Activated CD4-positive, alpha-beta T cell treated with anti-CD3 and anti-CD28 coated beads for 24 hours (primary cell): Measurements from ENCODE around the gene DZIP3.
A peak's percentile ranks its signal among the peaks of the same experiment; 100 is the strongest.
"Not testable (repeated sequence)": the region's sequence is repeated elsewhere in the genome, so short reads cannot be mapped to it uniquely, and the experiment has no call there.

Experiments used
- DNase-seq, 2 donors: peaks; one replicate each; pipeline ENCODE4 v3.0.0-alpha.2; 2020; ENCODE audit warnings: low read depth in 2 of 2

DZIP3 gene

DNA sequence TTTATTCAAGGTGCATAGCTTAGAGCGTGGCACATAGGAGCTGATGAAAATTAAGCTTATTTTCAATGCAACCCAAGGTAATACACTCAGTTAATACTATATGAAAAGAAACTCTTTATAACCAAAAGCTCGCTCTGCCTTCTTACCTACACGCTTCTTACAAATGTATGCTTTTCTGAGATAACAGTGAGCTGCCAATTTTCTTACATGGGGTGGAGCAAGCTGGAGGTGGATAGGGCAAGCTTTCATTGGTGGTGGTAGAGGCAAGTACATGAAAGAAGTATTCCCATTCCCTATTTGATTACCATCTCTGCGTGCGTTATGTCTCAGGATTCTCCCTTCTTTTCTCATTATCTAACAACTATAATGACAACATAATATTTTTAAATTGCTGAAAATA, 8.9 kb downstream of the DZIP3 start:
- no peak for DNase-seq

DNA sequence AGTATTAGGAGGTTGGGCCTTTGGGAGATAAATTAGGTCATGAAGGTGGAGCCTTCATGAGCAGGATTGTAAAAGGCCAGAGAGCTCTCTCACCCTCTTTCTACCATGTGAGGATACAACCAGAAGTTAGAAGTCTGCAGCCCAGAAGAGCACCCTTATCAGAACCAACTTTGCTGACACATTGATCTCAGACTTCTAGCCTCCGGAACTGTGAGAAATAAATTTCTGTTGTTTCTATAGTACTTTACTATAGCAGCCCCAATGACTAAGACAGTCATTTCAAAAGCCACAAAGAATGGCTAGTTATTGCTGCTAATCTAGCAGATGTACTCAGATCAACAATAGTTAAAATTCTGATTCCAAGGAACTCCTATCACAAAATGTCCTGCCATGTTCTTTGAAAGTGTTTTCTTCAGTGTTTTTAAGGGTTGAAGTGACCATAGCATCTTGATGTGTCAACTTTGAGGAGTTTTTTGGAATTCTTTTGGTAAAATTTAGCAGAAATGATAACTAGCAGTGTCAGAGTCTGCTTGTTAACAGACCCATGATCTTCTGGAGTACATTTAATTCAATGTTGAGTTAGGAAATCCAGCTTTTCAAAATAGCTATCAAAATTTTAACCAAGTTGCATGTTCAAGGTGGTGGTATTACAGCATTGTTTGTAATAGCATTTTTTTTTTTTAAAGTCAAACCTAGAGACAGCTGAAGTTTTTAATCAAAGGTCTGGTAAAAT, 10.3 kb downstream of the DZIP3 start:
- DNase-seq = no peak

- no peak for DNase-seq
Measured at GRCh38 chr3:108602249-108602934, 12.9 kb downstream of the DZIP3 start.

DNA sequence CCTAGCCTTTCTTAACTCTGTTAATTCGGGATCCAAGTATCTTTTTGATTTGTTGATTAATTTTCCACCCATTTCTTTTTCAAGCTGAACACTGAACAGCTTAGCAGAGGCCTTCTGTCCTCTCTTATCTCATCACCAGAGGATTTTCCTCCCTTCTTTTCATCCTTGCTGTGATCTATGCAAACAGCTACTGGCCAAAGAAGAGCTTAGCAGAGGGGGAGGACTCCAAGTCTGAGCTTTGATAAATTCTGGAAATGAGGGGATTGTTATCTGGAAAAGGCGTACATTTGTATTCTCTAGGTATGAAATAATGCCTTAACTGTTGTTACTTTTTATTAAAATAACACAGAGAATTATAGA, 13.4 kb downstream of the DZIP3 start:
- DNase-seq = no peak

DNA sequence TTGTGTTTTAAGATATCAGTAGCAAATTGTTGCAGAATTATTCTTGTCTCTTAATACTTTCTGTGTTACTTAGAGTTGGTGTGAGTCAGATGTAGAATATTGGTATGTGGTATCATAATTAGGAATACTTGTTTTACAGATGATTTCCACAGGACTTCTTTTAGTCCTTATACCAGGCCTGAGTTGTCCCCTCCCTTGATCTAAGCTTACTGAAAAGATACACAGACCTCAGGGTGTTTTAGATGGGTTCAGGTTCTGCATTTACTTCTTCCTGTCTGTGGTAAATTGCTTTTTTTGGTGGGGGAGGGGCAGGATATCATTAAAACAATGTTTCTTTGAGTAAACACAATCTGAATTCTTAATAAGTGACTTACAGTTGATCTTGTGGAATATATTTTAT, 14.2 kb downstream of the DZIP3 start:
- no peak for DNase-seq

GRCh38 chr3:108605028-108605427, 15.5 kb downstream of the DZIP3 start:
- no peak for DNase-seq

GRCh38 chr3:108605491-108605890, 16.0 kb downstream of the DZIP3 start:
- no peak for DNase-seq

DNA sequence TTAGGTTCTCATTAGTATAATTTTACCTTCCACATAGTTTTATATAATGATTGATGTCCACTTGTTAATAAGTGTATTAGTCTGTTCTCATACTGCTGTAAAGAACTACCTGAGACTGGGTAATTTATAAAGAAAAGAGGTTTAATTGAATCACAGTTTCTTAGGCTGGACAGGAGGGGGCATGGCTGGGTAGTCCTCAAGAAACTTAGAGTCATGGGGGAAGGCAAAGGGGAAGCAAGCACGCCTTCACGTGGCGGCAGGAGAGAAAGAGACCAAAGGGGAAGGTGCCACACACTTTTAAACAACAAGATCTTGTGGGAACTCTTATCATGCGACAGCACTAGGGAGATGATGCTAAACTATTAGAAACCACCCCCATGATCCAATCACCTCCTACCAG, 19.2 kb downstream of the DZIP3 start:
- DNase-seq = no peak

DNA sequence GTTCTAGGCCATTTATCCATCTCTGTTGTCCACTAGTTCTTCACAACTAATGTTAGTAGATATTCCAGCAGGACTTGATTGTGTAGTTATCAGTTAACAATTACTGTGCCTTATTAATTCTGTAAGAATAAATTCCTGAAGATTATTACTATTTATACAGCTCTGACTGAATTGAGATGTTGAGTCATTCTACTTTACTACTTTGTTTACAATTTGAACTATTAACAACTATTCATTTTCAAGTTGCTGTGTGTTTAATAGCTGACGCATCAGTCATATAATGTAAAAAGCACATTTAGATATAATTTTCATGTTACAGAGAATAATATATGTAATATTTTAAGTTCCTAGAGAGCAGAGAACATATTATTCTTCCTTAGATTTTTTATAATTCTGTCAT, 21.1 kb downstream of the DZIP3 start:
- DNase-seq = no peak

GRCh38 chr3:108616090-108616489, 26.6 kb downstream of the DZIP3 start:
- not testable (repeated sequence) for DNase-seq

DNA sequence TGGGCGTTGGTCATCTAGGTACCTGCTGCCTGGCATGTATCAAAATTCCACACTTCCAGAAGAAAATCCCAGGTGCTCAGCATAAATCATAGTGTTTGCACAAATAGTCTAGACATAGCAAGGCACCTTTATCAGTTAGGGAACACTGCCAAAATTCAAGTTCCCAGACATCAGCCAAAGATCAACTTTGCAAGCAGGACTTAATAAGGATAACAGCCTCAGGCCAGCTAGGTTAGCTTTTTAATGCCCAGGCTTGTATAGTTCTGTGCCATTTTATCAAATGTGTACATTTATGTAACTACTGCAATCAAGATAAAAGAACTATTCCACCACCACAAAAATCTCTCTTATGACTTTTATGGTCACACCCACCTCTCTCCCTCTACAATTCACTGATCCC, 30.7 kb downstream of the DZIP3 start:
- no peak for DNase-seq

DNA sequence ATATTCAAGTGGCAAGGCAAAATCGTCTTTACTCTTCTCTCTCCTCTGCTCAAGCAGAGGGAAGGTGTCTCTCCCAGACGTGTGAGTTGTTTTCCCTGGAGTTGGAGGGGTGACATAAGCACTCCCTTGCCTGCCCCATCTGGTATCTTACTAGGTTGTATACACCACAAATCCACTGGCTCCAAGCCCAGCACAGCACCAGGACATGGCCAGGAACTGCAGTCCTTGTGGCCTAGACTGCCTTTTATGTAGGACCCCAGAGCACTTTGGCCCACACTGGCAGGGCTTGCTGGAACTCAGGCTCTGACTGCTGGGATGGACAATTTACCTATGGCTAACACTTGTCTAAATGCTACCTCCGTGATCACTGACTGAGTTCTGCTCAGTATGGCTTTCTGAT, 34.0 kb downstream of the DZIP3 start:
- no peak for DNase-seq

GRCh38 chr3:108629974-108630373, 40.5 kb downstream of the DZIP3 start:
- no peak for DNase-seq

DNA sequence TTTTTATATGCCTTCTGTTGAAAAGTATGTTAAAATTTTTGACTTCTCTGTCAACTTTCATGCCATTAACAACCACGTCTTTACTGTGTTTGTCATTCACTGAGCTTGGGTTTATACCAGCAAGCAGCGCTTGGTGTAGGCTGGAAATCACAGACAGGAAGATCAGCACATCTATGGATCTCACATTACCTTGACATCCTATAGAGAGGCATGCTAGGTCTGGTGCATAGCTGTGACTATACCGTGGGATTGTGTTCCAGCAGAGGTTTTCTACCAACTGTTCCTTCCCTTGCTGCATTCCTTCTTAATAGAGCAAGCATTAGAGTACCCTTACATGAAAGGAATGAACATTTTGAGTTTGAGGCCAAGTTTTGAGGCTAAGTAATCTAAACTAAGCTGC, 53.0 kb downstream of the DZIP3 start:
- no peak for DNase-seq

DNA sequence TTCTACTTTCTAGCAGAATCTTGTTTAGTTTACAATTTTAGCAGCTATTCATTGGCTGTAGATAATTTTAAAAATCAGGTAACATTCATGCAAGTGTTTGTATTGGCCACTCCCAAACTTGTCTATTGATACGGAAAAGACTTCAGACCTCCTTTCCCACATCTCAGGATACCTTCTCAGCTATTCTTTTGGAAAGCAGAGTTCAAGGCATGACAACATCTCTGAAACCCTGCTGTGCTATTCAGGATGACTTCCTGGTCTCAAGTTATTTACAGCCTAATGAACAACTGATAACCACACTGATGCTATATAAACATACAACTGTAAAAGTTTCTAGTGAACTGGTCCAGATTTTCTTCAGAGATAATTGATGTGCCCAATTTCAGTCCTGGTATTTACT, 55.8 kb downstream of the DZIP3 start:
- no peak for DNase-seq

- not testable (repeated sequence) for DNase-seq
Measured at GRCh38 chr3:108655664-108656063, 66.1 kb downstream of the DZIP3 start.

GRCh38 chr3:108661699-108662098, 72.2 kb downstream of the DZIP3 start:
- DNase-seq = no peak

DNA sequence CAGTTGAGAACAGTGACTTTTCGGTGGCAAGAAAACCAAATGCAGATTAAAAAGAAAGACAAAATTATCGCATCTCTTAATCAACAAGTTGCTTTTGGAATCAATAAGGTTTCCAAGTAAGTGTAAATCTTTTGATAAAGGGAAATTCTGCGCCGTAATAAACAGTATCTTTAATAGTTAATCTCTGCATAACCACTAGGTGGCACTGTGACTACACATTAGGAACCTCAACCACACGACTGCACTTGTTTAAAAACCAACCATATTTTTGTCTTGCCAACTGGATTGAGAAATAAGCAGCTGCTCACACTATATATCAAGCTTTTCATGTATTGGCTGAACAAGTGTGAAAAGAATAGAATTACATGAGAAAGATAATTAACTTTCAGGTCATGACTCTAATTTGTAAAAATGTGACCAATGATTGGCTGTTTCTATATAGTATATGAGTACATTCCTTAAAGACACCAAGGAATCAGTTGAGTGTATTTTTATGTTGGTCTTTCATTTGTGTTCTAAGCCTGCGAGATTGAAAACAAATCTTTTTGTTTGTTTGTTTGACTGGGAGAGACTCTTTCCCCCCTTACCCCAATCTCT, 72.7 kb downstream of the DZIP3 start:
- DNase-seq = peak in 1 of 2 donors; percentile 39

DNA sequence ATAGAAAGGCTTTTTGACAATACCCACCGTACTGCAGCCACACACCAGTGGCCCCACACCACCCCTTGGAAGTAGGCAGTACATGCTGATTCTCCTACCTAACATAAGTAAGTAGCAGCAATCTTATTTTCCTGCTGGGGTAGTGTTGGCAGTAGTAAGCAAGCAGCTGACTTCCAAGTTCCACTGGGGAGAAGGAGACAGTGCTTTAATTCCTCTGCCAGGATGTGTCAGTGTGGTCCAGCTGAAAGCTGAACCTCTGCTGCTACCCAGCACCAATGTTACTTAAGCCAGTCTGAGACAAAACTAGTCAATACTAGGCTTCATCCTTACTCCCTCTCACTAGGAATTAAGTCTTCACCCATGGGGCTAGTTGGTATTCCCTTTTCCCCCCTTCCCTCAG, 74.7 kb downstream of the DZIP3 start:
- DNase-seq = no peak

- no peak for DNase-seq
Measured at GRCh38 chr3:108667312-108667711, 77.8 kb downstream of the DZIP3 start.

DNA sequence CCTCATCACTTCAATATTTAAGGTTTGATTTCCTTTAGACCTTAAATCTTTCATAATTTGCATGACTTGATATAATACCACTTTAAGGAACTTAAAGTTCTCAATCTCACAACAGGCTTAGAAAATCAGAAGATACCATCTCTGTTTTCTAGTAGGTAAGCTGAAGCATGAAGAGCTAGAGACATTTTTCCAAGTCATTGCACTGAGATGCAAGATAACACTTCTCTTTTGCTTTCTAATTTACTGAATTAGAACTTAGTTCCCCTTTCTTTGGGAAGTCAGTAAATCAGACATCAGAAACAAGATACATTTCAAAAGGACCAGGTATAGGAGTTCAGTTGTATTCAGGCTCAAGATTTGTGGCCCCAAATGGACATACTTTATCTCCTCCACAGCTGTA, 79.7 kb downstream of the DZIP3 start:
- DNase-seq = no peak

DNA sequence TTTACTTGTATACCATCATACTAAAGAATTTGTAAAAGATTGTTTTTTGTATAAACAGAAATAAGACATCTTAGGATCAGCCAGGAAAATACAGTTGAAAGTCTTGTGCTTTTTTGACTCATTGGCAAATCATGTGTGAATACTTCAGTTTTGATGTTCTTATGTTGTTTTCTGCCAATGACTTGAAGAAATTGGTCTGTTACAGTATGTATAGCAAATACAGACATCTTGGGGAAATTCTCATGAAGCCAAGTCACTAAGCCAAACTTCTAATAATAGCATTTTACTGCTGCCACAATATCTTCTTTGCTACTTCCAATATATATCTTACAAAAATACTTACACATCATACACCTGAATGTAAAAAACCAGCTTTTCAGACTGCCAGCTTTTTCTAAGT, 83.2 kb downstream of the DZIP3 start:
- no peak for DNase-seq

DNA sequence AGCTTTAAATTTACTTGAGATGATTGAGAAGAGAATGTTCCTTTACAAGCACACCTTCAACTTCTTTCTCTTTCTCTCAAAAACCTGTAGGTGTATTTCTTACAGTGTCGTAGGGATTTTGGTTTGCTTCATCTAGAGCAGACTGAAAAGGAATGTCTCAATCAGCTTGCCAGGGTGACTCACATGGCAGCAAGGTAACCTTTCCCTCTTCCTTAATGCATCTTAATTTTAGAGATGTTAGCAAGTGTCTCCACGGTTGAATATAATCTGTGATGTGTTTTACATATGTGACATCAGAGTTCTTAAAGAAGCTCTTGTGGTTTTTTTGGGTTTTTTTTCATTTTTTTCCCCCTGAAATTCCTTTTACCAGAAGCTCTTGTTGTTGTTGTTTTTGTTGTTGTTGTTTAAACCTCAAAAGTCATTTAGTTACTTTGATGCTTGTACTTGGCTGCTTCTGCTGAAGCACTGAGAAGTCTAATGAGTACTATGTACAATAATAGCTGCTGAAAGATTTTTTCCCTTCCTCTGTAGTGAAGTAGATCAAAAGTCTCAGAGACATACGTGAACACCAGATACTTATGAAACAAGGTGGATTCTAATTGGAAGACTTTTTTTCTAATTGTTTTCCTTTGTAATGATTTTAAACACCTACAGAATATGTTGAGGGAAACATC, 84.6 kb downstream of the DZIP3 start:
- no peak for DNase-seq
